LNCAP (cell line): ENCODE measurements around the gene SAMD10.

ENCODE experiments used
- TF ChIP-seq, protein P1 (sequence below): fragments of 450-650 bp; IDR thresholded peaks from 2 replicates; pipeline ENCODE4 v1.5.1; 2017; ENCODE audit warnings: mild to moderate bottlenecking

Gene SAMD10

GRCh38 chr20:63973636-63974401 is 5.6 kb downstream of the SAMD10 start:
- TF ChIP-seq, protein P1, sequence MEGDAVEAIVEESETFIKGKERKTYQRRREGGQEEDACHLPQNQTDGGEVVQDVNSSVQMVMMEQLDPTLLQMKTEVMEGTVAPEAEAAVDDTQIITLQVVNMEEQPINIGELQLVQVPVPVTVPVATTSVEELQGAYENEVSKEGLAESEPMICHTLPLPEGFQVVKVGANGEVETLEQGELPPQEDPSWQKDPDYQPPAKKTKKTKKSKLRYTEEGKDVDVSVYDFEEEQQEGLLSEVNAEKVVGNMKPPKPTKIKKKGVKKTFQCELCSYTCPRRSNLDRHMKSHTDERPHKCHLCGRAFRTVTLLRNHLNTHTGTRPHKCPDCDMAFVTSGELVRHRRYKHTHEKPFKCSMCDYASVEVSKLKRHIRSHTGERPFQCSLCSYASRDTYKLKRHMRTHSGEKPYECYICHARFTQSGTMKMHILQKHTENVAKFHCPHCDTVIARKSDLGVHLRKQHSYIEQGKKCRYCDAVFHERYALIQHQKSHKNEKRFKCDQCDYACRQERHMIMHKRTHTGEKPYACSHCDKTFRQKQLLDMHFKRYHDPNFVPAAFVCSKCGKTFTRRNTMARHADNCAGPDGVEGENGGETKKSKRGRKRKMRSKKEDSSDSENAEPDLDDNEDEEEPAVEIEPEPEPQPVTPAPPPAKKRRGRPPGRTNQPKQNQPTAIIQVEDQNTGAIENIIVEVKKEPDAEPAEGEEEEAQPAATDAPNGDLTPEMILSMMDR: peak; percentile 99

DNA sequence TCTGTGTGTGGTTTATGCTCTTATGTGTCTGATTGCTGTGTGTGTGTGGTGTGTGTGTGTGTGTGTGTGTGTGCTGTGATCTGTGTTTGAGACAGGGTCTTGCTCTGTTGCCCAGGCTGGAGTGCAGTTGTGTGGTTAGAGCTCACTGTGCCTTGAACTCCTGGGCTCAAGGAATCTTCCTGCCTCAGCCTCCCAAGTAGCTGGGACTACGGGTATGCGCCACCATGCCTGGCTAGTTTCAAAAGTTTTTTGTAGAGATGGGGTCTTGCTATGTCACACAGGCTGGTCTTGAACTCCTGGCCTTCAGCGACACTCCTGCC is 6.3 kb downstream of the SAMD10 start:
- TF ChIP-seq, protein P1: no peak

DNA sequence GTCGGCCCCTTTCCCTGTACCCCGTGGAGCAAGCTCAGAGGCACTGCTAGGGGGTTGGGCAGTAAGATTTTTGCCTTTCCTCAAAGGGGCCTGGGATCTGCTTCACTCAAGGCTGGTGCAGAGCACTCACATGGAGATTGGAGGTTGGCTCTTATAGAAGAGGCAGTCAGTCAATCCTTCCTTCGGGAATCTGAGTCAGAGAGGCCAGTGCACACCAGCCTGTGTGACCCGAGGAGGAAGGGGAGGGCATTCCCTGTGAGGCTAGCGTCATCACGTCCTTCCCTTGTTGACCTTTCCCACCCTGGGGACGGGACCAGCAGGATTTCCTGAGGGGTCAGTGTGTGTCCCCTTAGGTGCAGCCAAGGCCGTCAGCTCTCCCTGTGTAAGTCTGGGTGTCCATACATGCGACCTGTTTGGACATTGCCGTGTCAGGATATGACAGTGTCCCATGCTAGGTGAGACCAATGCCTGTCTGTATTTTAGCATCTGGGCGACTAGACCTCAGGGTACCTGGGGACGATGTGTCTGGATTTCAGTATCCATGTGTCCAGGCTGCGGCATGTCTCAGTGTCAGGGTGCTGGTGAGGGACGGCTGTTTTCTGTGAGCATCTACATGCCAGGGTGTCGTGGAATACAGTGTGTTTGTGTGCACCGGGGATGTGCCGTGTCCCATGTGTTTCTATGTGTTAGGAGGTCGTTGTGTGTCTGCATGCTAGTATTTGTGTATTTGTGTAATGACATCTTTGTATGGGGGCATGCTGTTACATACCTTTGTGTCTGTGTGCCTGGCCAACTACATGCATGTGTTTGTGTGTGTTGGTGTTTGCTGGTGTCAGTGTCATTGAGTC is 6.9 kb downstream of the SAMD10 start:
- TF ChIP-seq, protein P1: no peak

DNA sequence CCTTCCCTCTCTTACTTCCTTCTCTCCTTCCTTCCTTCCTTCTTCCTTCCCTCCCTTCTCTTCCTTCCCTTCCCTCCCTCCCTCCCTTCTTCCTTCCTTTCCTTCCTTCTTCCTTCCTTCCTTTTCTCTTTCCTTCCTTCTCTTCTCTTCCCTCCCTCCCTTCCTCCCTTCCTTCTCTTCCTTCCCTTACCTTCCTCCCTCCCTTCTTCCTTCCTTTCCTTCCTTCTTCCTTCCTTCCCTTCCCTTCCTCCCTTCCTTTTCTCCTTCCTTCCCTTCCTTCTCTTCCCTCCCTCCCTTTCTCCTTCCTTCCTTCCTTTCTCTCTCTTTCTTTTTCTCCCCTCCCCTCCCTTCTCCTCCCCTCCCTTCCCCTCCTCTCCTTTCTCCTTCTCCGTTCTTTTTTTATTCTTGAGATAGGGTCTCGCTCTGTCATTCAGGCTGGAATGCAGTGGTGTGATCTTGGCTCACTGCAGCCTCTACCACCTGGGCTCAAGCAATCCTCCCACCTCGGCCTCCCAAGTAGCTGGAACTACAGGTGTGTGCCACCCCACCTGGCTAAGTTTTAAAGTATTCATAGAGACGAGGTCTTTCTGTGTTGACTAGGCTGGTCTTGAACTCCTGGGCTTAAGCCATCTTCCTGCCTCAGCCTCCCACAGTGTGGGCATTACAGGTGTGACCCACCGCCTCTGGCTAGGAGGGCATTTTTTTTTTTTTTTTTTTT is 8.6 kb downstream of the SAMD10 start:
- TF ChIP-seq, protein P1: no peak

DNA sequence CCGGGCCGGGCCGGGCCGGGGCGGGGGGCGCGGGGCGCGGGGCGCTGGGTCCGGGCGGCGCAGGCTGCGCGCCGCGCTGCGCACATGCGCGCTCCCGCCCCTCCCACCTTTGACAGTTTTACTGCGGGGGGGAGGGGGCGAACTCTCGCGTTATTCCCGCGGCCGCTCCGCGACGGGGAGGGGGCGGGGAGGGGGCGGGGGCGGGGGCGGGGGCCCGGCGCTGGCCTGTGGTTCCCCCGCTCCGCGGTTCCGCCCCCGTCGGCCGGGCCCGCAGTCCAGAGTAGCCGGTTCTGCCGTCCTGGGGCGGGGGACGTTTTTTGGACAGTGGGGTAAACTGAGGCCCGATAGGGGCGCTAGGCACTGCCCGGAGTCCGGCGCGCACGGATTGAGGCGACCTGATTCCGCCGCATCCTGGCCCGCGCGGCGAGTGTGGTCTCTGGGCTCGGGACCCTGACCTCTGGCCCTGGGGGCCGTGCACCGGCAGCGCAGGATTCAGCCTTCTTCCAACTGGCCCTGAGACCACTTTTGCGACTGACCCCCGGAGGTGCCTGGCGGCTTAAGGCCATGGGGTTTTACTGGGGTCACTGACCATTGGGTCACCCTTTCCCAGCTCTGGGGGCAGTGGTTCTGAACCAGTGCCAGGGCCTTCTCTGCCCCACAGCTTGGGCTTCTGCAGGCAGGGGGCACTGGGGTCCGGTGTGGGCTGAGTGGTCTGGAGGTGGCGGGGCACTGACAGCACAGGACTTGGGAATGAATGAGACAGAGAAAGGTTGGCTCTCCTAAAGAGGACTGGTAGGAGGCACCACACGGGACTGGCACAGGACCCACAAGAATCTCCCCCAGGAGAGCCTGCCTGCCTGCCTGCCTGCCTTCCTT is 9.4 kb downstream of the SAMD10 start, which contains the start of gene ZNF512B:
ZNF512B (minus strand) TSS at position 93 of the 876 bp plus-strand sequence. CDS start 1,980 bp downstream, outside the sequence.
- TF ChIP-seq, protein P1: no peak

DNA sequence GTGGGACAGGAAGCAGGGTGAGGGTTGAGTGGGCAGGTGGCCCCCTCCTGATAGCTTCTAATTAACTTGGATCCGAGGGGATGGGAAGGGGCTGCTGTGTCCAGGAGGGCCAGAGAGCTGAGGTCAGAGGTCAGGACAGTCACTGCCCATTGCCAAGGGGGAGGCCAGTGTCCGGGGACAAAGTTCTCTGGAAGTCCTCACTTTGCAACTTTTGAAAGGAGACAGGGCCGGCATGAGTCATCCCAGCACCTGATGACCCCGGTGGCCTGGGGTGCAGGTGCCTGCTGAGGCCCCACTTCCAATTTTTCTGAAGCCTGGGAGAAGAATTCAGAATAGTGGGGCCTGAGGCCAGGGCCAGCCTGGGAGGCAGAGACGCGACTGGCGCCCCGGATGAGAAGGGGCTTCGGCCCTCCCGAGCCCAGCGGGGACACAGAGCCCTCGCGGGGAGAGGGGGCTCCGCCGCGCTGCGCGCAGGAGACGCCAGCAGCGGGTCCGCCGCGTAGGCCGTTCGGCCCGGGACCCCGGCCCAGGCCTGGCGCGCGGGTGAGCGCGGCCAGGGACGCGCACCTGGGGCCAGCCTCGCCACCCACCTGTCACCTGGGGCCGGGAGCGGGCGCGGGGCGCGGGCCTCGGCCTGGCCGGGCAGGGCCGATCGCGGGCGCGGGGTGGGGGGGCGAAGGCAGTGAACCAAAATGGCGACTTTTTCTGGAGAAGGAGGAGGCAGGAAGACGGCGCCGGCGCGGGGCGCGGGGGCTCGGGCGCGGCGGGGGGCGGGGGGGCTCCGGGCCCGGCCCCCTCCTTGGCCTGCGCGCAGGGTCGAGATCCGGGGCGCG is 10.3 kb downstream of the SAMD10 start:
- TF ChIP-seq, protein P1: no peak
